GM12878 (cell line): Measurements from ENCODE around the gene ERFL. TPM values are rescaled to one million over a fixed set of nuclear protein-coding genes. Genes with fewer than 3 reads are reported as not detected.

Experiments
- ATF7 ChIP-seq: fragments of 450-650 bp; IDR thresholded peaks from 2 replicates; pipeline ENCODE4 v1.6.1; 2016; ENCODE audit warnings: low read depth, mild to moderate bottlenecking
- BACH1 ChIP-seq: fragments of 450-650 bp; IDR thresholded peaks from 2 replicates; pipeline ENCODE4 v1.6.1; 2017; ENCODE audit warnings: mild to moderate bottlenecking, borderline replicate concordance
- CBX5 ChIP-seq: sonication (generic); IDR thresholded peaks from 2 replicates; pipeline ENCODE4 v1.6.1; 2016; ENCODE audit warnings: low read depth, moderate library complexity, mild to moderate bottlenecking, inconsistent platforms
- CHD1 ChIP-seq: IDR thresholded peaks from 2 replicates; pipeline ENCODE4 v1.6.1; 2012; ENCODE audit warnings: low read depth, low read length, improper control_type of control experiment
- CHD4 ChIP-seq: fragments of 200-600 bp; sonication (generic); IDR thresholded peaks from 2 replicates; pipeline ENCODE4 v1.6.1; 2016; ENCODE audit warnings: mild to moderate bottlenecking
- CUX1 ChIP-seq: IDR thresholded peaks from 2 replicates; pipeline ENCODE4 v1.6.1; 2012; ENCODE audit warnings: improper control_type of control experiment, low read depth, low read length; ENCODE audit not compliant: insufficient replicate concordance
- MTA3 ChIP-seq: IDR thresholded peaks from 2 replicates; pipeline ENCODE4 v1.6.1; 2012; ENCODE audit warnings: low read length, inconsistent platforms, borderline replicate concordance
- NR2C2 ChIP-seq: IDR thresholded peaks from 2 replicates; pipeline ENCODE4 v1.6.1; 2011; ENCODE audit warnings: borderline replicate concordance, low read depth; ENCODE audit not compliant: control insufficient read depth, insufficient read length
- RAD51 ChIP-seq: fragments of 450-650 bp; IDR thresholded peaks from 2 replicates; pipeline ENCODE4 v1.6.1; 2016; ENCODE audit warnings: moderate library complexity, mild to moderate bottlenecking, inconsistent platforms
- RB1 ChIP-seq: fragments of 450-650 bp; formaldehyde crosslinking; IDR thresholded peaks from 2 replicates; pipeline ENCODE4 v1.6.1; 2017; ENCODE audit warnings: mild to moderate bottlenecking, borderline replicate concordance
- RFX5 ChIP-seq: IDR thresholded peaks from 2 replicates; pipeline ENCODE4 v1.6.1; 2011; ENCODE audit warnings: low read depth, low read length, improper control_type of control experiment
- SMC3 ChIP-seq: IDR thresholded peaks from 2 replicates; pipeline ENCODE4 v1.6.1; 2011; ENCODE audit warnings: low read length, improper control_type of control experiment, borderline replicate concordance
- WRNIP1 ChIP-seq: IDR thresholded peaks from 2 replicates; pipeline ENCODE4 v1.6.1; 2011; ENCODE audit warnings: low read depth, low read length, improper control_type of control experiment, borderline replicate concordance
- polyA plus RNA-seq, 11 experiments: library from polyadenylated mRNA; depleted of rRNA in 4 of 11; unstranded in 6 of 11; stranded (reverse) in 5 of 11; fragments of >200 nt; fragmentation: Nextera tagmentation in 4 of 11; fragmentation: Illumina TruSeq in 1 of 11; extraction: Ambion mirVana in 4 of 11; extraction: Trizol in 1 of 11; gene quantifications; 1 replicate in 1 of 11; 2 replicates in 10 of 11; pipeline versions ENCODE4 v1.2.1 to v1.2.3, GENCODE V29; 2011 to 2016; ENCODE audit warnings: inconsistent platforms in 2 of 11, missing spikeins in 2 of 11, low read depth in 1 of 11
- total RNA-seq, 4 experiments: library from RNA; depleted of rRNA in 3 of 4; stranded (reverse); fragments of >200 nt in 3 of 4; fragmentation: Illumina TruSeq in 1 of 4; extraction: Trizol in 1 of 4; gene quantifications; 2 replicates each; pipeline versions ENCODE4 v1.2.1 to v1.2.3, GENCODE V29; 2013 to 2021
- TF ChIP-seq, protein P1 (sequence below): IDR thresholded peaks from 2 replicates; pipeline ENCODE4 v1.6.1; 2012; ENCODE audit warnings: low read depth, low read length, improper control_type of control experiment
- TF ChIP-seq, protein P2 (sequence below): fragments of 450-650 bp; IDR thresholded peaks from 2 replicates; pipeline ENCODE4 v1.6.1; 2018; ENCODE audit warnings: borderline replicate concordance, mild to moderate bottlenecking; ENCODE audit not compliant: partially characterized antibody
- TF ChIP-seq, protein P3 (sequence below): fragments of 450-650 bp; formaldehyde crosslinking; IDR thresholded peaks from 2 replicates; pipeline ENCODE4 v1.5.0; 2022; ENCODE audit warnings: mild to moderate bottlenecking, missing genetic modification characterization

Gene ERFL
- total and polyA plus RNA-seq, 10 of the 15 experiments (the other 5 are each of a cell fraction or from before 2014, with no cell fraction given) = 0.04 to 0.10 (median 0.05) TPM; not detected in 7

GRCh38 chr19:41876847-41877832 lies 51.1 kb downstream of the ERFL start, which contains the start of gene CD79A (continued):
- TF ChIP-seq RB1 (peak; percentile 75), RFX5 (no peak), BACH1 (no peak), RAD51 (peak; percentile 66), WRNIP1 (0 out of 2 replicates have a peak, but pooled peaks have one; percentile 35), SMC3 (no peak), CUX1 (no peak), CBX5 (0 out of 2 replicates have a peak, but pooled peaks have one; percentile 58), ATF7 (peak; percentile 67), CHD4 (no peak), MTA3 (no peak; the same call in 1 of the 2 replicates), NR2C2 (no peak), CHD1 (peak; percentile 67; the same call in 1 of the 2 replicates)
- TF ChIP-seq, protein P1, sequence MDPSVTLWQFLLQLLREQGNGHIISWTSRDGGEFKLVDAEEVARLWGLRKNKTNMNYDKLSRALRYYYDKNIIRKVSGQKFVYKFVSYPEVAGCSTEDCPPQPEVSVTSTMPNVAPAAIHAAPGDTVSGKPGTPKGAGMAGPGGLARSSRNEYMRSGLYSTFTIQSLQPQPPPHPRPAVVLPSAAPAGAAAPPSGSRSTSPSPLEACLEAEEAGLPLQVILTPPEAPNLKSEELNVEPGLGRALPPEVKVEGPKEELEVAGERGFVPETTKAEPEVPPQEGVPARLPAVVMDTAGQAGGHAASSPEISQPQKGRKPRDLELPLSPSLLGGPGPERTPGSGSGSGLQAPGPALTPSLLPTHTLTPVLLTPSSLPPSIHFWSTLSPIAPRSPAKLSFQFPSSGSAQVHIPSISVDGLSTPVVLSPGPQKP = no peak
- TF ChIP-seq, protein P2, sequence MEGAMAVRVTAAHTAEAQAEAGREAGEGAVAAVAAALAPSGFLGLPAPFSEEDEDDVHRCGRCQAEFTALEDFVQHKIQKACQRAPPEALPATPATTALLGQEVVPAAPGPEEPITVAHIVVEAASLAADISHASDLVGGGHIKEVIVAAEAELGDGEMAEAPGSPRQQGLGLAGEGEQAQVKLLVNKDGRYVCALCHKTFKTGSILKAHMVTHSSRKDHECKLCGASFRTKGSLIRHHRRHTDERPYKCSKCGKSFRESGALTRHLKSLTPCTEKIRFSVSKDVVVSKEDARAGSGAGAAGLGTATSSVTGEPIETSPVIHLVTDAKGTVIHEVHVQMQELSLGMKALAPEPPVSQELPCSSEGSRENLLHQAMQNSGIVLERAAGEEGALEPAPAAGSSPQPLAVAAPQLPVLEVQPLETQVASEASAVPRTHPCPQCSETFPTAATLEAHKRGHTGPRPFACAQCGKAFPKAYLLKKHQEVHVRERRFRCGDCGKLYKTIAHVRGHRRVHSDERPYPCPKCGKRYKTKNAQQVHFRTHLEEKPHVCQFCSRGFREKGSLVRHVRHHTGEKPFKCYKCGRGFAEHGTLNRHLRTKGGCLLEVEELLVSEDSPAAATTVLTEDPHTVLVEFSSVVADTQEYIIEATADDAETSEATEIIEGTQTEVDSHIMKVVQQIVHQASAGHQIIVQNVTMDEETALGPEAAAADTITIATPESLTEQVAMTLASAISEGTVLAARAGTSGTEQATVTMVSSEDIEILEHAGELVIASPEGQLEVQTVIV = no peak
- TF ChIP-seq, protein P3, sequence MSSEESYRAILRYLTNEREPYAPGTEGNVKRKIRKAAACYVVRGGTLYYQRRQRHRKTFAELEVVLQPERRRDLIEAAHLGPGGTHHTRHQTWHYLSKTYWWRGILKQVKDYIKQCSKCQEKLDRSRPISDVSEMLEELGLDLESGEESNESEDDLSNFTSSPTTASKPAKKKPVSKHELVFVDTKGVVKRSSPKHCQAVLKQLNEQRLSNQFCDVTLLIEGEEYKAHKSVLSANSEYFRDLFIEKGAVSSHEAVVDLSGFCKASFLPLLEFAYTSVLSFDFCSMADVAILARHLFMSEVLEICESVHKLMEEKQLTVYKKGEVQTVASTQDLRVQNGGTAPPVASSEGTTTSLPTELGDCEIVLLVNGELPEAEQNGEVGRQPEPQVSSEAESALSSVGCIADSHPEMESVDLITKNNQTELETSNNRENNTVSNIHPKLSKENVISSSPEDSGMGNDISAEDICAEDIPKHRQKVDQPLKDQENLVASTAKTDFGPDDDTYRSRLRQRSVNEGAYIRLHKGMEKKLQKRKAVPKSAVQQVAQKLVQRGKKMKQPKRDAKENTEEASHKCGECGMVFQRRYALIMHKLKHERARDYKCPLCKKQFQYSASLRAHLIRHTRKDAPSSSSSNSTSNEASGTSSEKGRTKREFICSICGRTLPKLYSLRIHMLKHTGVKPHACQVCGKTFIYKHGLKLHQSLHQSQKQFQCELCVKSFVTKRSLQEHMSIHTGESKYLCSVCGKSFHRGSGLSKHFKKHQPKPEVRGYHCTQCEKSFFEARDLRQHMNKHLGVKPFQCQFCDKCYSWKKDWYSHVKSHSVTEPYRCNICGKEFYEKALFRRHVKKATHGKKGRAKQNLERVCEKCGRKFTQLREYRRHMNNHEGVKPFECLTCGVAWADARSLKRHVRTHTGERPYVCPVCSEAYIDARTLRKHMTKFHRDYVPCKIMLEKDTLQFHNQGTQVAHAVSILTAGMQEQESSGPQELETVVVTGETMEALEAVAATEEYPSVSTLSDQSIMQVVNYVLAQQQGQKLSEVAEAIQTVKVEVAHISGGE (CRISPR knock-in tag) = no peak
